Left ventricle myocardium superior (tissue), 1 donor: ENCODE data around the gene EYA3. TPM values are rescaled to one million over a fixed set of nuclear protein-coding genes. Genes with fewer than 3 reads are reported as not detected.
"Not testable (repeated sequence)": the region's sequence is repeated elsewhere in the genome, so short reads cannot be mapped to it uniquely, and the experiment has no call there.

Source experiments
- ATAC-seq: fragments of 200-7000 bp; cut with Tn5 transposase; one replicate; pipeline ENCODE4 v1.9.1; 2020; ENCODE audit warnings: mild to moderate bottlenecking, moderate library complexity
- DNase-seq: peaks from one replicate; pipeline ENCODE4 v3.0.0-alpha.2; 2020
- intact Hi-C: fragments of 100-400 bp; cut with micrococcal nuclease; formaldehyde crosslinking; loops from one replicate; pipeline ENCODE4 v1.11.0; 2022
- total RNA-seq: library from RNA; stranded (reverse); fragmentation: NEBNext Ultra II Directional; extraction: Animal tissue kit (Norgen Biotek cat#: 25700); gene quantifications from one replicate; pipeline ENCODE4 v1.2.1, GENCODE V29; 2021
- donor health status: DM: no; HTN: yes; CAD: no; lungs with severe emphysema.

The EYA3 gene
- total RNA-seq, 1 donor from 2014 or later: 21.1 TPM

GRCh38 chr1:28039341-28039740 is 49.1 kb downstream of the EYA3 start:
- intact Hi-C loops: no loop called here
- DNase-seq: no peak
- no peak for ATAC-seq

GRCh38 chr1:28037946-28038345 is 50.5 kb downstream of the EYA3 start:
- ATAC-seq (no peak), DNase-seq (no peak)
- intact Hi-C loops: no loop called here

GRCh38 chr1:28037206-28037605 is 51.2 kb downstream of the EYA3 start:
- ATAC-seq (no peak), DNase-seq (no peak)
- intact Hi-C loops: no loop called here

- no peak for ATAC-seq
- DNase-seq: no peak
- intact Hi-C loops: no loop called here
Measured at GRCh38 chr1:28036431-28036830, 52.0 kb downstream of the EYA3 start.

- DNase-seq (no peak), ATAC-seq (no peak)
- intact Hi-C loops: no loop called here
Measured at GRCh38 chr1:28035420-28035819, 53.0 kb downstream of the EYA3 start.

- intact Hi-C loops: no loop called here
- DNase-seq (no peak), ATAC-seq (no peak)
Measured at GRCh38 chr1:28032281-28032680, 56.1 kb downstream of the EYA3 start.

- intact Hi-C loops: no loop called here
- DNase-seq: no peak
Measured at GRCh38 chr1:28031173-28031572, 57.2 kb downstream of the EYA3 start.

GRCh38 chr1:28028873-28029654 is 59.3 kb downstream of the EYA3 start:
- DNase-seq (no peak), ATAC-seq (no peak)
- intact Hi-C loops: no loop called here

More at GRCh38 chr1:28031173-28031572, 57.2 kb downstream of the EYA3 start:
- ATAC-seq: peak; percentile 72

- DNase-seq (no peak), ATAC-seq (no peak)
- intact Hi-C loops: no loop called here
Measured at GRCh38 chr1:28027660-28028059, 60.8 kb downstream of the EYA3 start.

GRCh38 chr1:28027238-28027637 is 61.2 kb downstream of the EYA3 start:
- DNase-seq (no peak), ATAC-seq (no peak)
- intact Hi-C loops: no loop called here

GRCh38 chr1:28026329-28026728 is 62.1 kb downstream of the EYA3 start:
- intact Hi-C loops: no loop called here
- ATAC-seq (no peak), DNase-seq (no peak)

- intact Hi-C loops: no loop called here
- ATAC-seq: no peak
- no peak for DNase-seq
Measured at GRCh38 chr1:28021064-28021463, 67.3 kb downstream of the EYA3 start.

- ATAC-seq: no peak
- DNase-seq: no peak
- intact Hi-C loops: no loop called here
Measured at GRCh38 chr1:28010969-28011368, 77.4 kb downstream of the EYA3 start.

GRCh38 chr1:28003117-28003516 is 85.3 kb downstream of the EYA3 start:
- DNase-seq, intact Hi-C loops, ATAC-seq: not testable (repeated sequence)

- intact Hi-C loops: no loop called here
- DNase-seq: no peak
- no peak for ATAC-seq
Measured at GRCh38 chr1:28002600-28002999, 85.8 kb downstream of the EYA3 start.

GRCh38 chr1:27999055-27999454 is 89.4 kb downstream of the EYA3 start:
- DNase-seq: no peak
- ATAC-seq: no peak
- intact Hi-C loops: no loop called here

GRCh38 chr1:27994526-27994925 is 93.9 kb downstream of the EYA3 start:
- ATAC-seq, intact Hi-C loops, DNase-seq: not testable (repeated sequence)

- ATAC-seq (peak; percentile 88), DNase-seq (no peak)
- intact Hi-C loops: no loop called here
Measured at GRCh38 chr1:27994060-27994459, 94.3 kb downstream of the EYA3 start.

GRCh38 chr1:27993241-27993640 is 95.2 kb downstream of the EYA3 start:
- ATAC-seq (peak; percentile 32), DNase-seq (no peak)
- intact Hi-C loops: no loop called here

GRCh38 chr1:27992276-27992675 is 96.1 kb downstream of the EYA3 start:
- intact Hi-C loops: no loop called here
- ATAC-seq: peak; percentile 36
- peak; percentile 31 for DNase-seq

GRCh38 chr1:27990920-27991537 is 97.4 kb downstream of the EYA3 start:
- ATAC-seq: no peak
- no peak for DNase-seq
- intact Hi-C loops: no loop called here
